GM23338 (cell line): ENCODE data around the gene USP24. TPM values are rescaled to one million over a fixed set of nuclear protein-coding genes. Genes with fewer than 3 reads are reported as not detected.

Experiments
- ATAC-seq: fragments of 200-7000 bp; cut with Tn5 transposase; 3 replicates; pipeline ENCODE4 v1.9.1; 2020
- DNase-seq: peaks from one replicate; pipeline ENCODE4 v3.0.0-alpha.2; 2015; ENCODE audit warnings: low spot score
- H2AFZ ChIP-seq: fragments of 200-600 bp; sonication (generic); 2 replicates; pipeline ENCODE4 v1.8.0; 2016; ENCODE audit warnings: antibody characterized with exemption, mild to moderate bottlenecking, moderate library complexity
- H3F3A ChIP-seq: fragments of 200-600 bp; sonication (generic); replicated peaks from 2 replicates; pipeline ENCODE4 v1.8.0; 2017; ENCODE audit warnings: antibody characterized with exemption, mixed run types, low read depth
- H3K27ac ChIP-seq: fragments of 200-600 bp; sonication (generic); 2 replicates; pipeline ENCODE4 v1.6.1; 2016; ENCODE audit warnings: low read depth
- H3K27me3 ChIP-seq: fragments of 200-600 bp; sonication (generic); 2 replicates; pipeline ENCODE4 v1.8.0; 2016; ENCODE audit warnings: mild to moderate bottlenecking, mixed run types, moderate library complexity; ENCODE audit not compliant: insufficient read depth
- H3K36me3 ChIP-seq: fragments of 200-600 bp; sonication (generic); 2 replicates; pipeline ENCODE4 v1.8.0; 2016; ENCODE audit warnings: mild to moderate bottlenecking; ENCODE audit not compliant: insufficient read depth
- H3K4me1 ChIP-seq: fragments of 200-600 bp; sonication (generic); 2 replicates; pipeline ENCODE4 v1.8.0; 2016; ENCODE audit warnings: mild to moderate bottlenecking, moderate library complexity; ENCODE audit not compliant: insufficient read depth
- H3K4me2 ChIP-seq: fragments of 200-600 bp; sonication (generic); 2 replicates; pipeline ENCODE4 v1.7.1; 2017; ENCODE audit warnings: mixed run types
- H3K4me3 ChIP-seq: fragments of 200-600 bp; sonication (generic); 2 replicates; pipeline ENCODE4 v1.6.1; 2016; ENCODE audit warnings: mixed run types
- H3K79me2 ChIP-seq: fragments of 200-600 bp; sonication (generic); replicated peaks from 2 replicates; pipeline ENCODE4 v1.8.0; 2017; ENCODE audit warnings: mild to moderate bottlenecking; ENCODE audit not compliant: insufficient read depth
- H3K9me2 ChIP-seq: fragments of 200-600 bp; sonication (generic); 2 replicates; pipeline ENCODE4 v1.8.0; 2017; ENCODE audit not compliant: insufficient read depth
- H4K20me1 ChIP-seq: fragments of 200-600 bp; sonication (generic); replicated peaks from 2 replicates; pipeline ENCODE4 v1.8.0; 2017; ENCODE audit warnings: mild to moderate bottlenecking; ENCODE audit not compliant: insufficient read depth
- H3K27ac Mint-ChIP-seq: 2 replicates; pipeline ENCODE4 v1.8.0; 2020; ENCODE audit warnings: inconsistent platforms, mild to moderate bottlenecking, moderate library complexity, mixed read lengths
- H3K27me3 Mint-ChIP-seq: 3 replicates; pipeline ENCODE4 v1.8.0; 2022; ENCODE audit warnings: low read depth, mild to moderate bottlenecking, moderate library complexity, mixed read lengths, inconsistent platforms; ENCODE audit not compliant: insufficient read depth, poor library complexity
- H3K36me3 Mint-ChIP-seq: 3 replicates; pipeline ENCODE4 v1.8.0; 2021; ENCODE audit warnings: low read depth, mild to moderate bottlenecking, inconsistent platforms, moderate library complexity, mixed read lengths
- H3K4me1 Mint-ChIP-seq: 3 replicates; pipeline ENCODE4 v1.8.0; 2020; ENCODE audit warnings: mild to moderate bottlenecking, inconsistent platforms, mixed read lengths
- H3K4me3 Mint-ChIP-seq: 3 replicates; pipeline ENCODE4 v1.8.0; 2021; ENCODE audit warnings: moderate library complexity, mild to moderate bottlenecking, inconsistent platforms, mixed read lengths
- H3K9me3 Mint-ChIP-seq: 3 replicates; pipeline ENCODE4 v1.8.0; 2020; ENCODE audit warnings: moderate library complexity, mild to moderate bottlenecking, inconsistent platforms, mixed read lengths
- CREB1 ChIP-seq: fragments of 250-450 bp; sonication (Bioruptor Pico); IDR thresholded peaks from 2 replicates; pipeline ENCODE4 v1.5.0; 2020; ENCODE audit warnings: low read depth, mild to moderate bottlenecking, moderate library complexity
- CTCF ChIP-seq, 2 experiments: fragments of 200-600 bp in 1 of 2; sonication (generic) in 1 of 2; conservative IDR thresholded peaks; 2 replicates each; pipeline versions ENCODE4 v1.5.1 to v1.6.1; 2016 to 2017; ENCODE audit warnings: antibody characterized with exemption in 2 of 2, low read depth in 2 of 2, mild to moderate bottlenecking in 2 of 2, moderate library complexity in 1 of 2
- EZH2 ChIP-seq: fragments of 200-600 bp; sonication (generic); IDR thresholded peaks from one replicate; pipeline ENCODE4 v1.8.0; 2017; ENCODE audit warnings: antibody characterized with exemption, mild to moderate bottlenecking, low read depth; ENCODE audit not compliant: unreplicated experiment
- JUNB ChIP-seq: IDR thresholded peaks from one replicate; pipeline ENCODE4 v1.6.1; 2016; ENCODE audit warnings: antibody characterized with exemption; ENCODE audit not compliant: unreplicated experiment
- NANOG ChIP-seq: IDR thresholded peaks from 2 replicates; pipeline ENCODE4 v1.6.1; 2016; ENCODE audit warnings: antibody characterized with exemption, borderline replicate concordance
- POLR2AphosphoS5 ChIP-seq: IDR thresholded peaks from 2 replicates; pipeline ENCODE4 v1.6.1; 2016; ENCODE audit warnings: antibody characterized with exemption, low read depth
- REST ChIP-seq: IDR thresholded peaks from one replicate; pipeline ENCODE4 v1.6.1; 2018; ENCODE audit warnings: antibody characterized with exemption; ENCODE audit not compliant: unreplicated experiment
- STAT1 ChIP-seq: IDR thresholded peaks from one replicate; pipeline ENCODE4 v1.6.1; 2016; ENCODE audit warnings: antibody characterized with exemption; ENCODE audit not compliant: unreplicated experiment
- ZNF114 ChIP-seq: fragments of 250-450 bp; sonication (Bioruptor Pico); IDR thresholded peaks from 2 replicates; pipeline ENCODE4 v1.5.0; 2020; ENCODE audit warnings: mild to moderate bottlenecking, moderate library complexity
- ZNF331 ChIP-seq: fragments of 250-450 bp; sonication (Bioruptor Pico); IDR thresholded peaks from 2 replicates; pipeline ENCODE4 v1.5.0; 2020; ENCODE audit warnings: low read depth, mild to moderate bottlenecking, moderate library complexity
- ZNF462 ChIP-seq: fragments of 250-450 bp; sonication (Bioruptor Pico); IDR thresholded peaks from 2 replicates; pipeline ENCODE4 v1.5.0; 2020; ENCODE audit warnings: mild to moderate bottlenecking, moderate library complexity
- polyA plus RNA-seq: library from polyadenylated mRNA; unstranded; fragments of >200 nt; fragmentation: Nextera tagmentation; extraction: Ambion mirVana; gene quantifications from 2 replicates; pipeline ENCODE4 v1.2.1, GENCODE V29; 2016
- total RNA-seq: library from RNA; depleted of rRNA; stranded (reverse); fragments of >200 nt; shearing (Covaris generic); gene quantifications from 2 replicates; pipeline ENCODE4 v1.2.3, GENCODE V29; 2014

Gene USP24
- total and polyA plus RNA-seq, 2 experiments from 2014 or later = 12.1 to 32.6 TPM

- Histone ChIP-seq H3K27me3 (no peaks in the 10 kb centered on the region), H3K79me2 (no peaks in the 10 kb centered on the region), H3K36me3 (peaks cover 31% of the 10 kb centered on the region; the same call in 1 of the 2 replicates), H3K4me1 (peaks cover 9% of the 10 kb centered on the region; the same call in 1 of the 2 replicates), H3K9me2 (no peaks in the 10 kb centered on the region), H3K4me2 (no peak overlapping the region), H4K20me1 (no peaks in the 10 kb centered on the region), H3F3A (no peaks in the 10 kb centered on the region), H3K27ac (0 out of 2 replicates have a peak overlapping the region, but pooled peaks have one; percentile 40), H2AFZ (no peak overlapping the region), H3K4me3 (no peak overlapping the region)
- Mint-ChIP-seq H3K27me3 (no peaks in the 10 kb centered on the region), H3K27ac (no peak overlapping the region), H3K36me3 (peaks cover 71% of the 10 kb centered on the region), H3K4me3 (no peak overlapping the region), H3K9me3 (no peaks in the 10 kb centered on the region), H3K4me1 (peaks cover 6% of the 10 kb centered on the region)
- no peak for TF ChIP-seq EZH2
- TF ChIP-seq JUNB = no peak
- no peak for TF ChIP-seq CTCF (conservative IDR thresholded peaks at IDR 0.05; ENCODE audit: low read depth in 2 of 2)
- TF ChIP-seq NANOG = no peak
- no peak for TF ChIP-seq POLR2AphosphoS5
- no peak for TF ChIP-seq REST
- TF ChIP-seq STAT1 = no peak
- TF ChIP-seq ZNF331 = no peak
- TF ChIP-seq CREB1 (CRISPR knock-in tag) = no peak
- TF ChIP-seq ZNF114 (CRISPR knock-in tag) = no peak
- TF ChIP-seq ZNF462 = no peak
- ATAC-seq (no peak), DNase-seq (no peak)
Measured at GRCh38 chr1:55079651-55080050, 135.5 kb downstream of the USP24 start.
